Keratinocyte (primary cell): ENCODE results near the gene SBK2. TPM values are rescaled to one million over a fixed set of nuclear protein-coding genes. Genes with fewer than 3 reads are reported as not detected.

Source experiments
- DNase-seq: peaks from one replicate; pipeline ENCODE4 v3.0.0-alpha.2; 2011; ENCODE audit warnings: low read depth, missing footprints, low spot score
- FAIRE-seq: peaks from 2 replicates; lab custom pipeline; 2011; peaks lifted over from hg19 to GRCh38; lab: Jason Lieb, UNC
- H2AFZ ChIP-seq: 2 replicates; pipeline ENCODE4 v1.6.0; 2012; ENCODE audit warnings: low read length, control low read depth, inconsistent platforms; ENCODE audit not compliant: control insufficient read depth
- H3K27ac ChIP-seq: 2 replicates; pipeline ENCODE4 v1.5.1; 2011; ENCODE audit warnings: low read length; ENCODE audit not compliant: control insufficient read depth, insufficient read depth
- H3K27me3 ChIP-seq: 3 replicates; pipeline ENCODE4 v1.6.0; 2011; ENCODE audit warnings: low read length; ENCODE audit not compliant: control insufficient read depth, insufficient read depth; ENCODE audit errors: extremely low read depth
- H3K36me3 ChIP-seq, 2 experiments: 2 replicates in 1 of 2; 3 replicates in 1 of 2; pipeline ENCODE4 v1.5.1; 2011; ENCODE audit warnings: low read length in 2 of 2, mild to moderate bottlenecking in 1 of 2; ENCODE audit not compliant: control insufficient read depth in 2 of 2, insufficient read depth in 2 of 2; ENCODE audit errors: extremely low read depth in 1 of 2
- H3K4me1 ChIP-seq: 3 replicates; pipeline ENCODE4 v1.5.1; 2011; ENCODE audit warnings: low read length; ENCODE audit not compliant: control insufficient read depth, insufficient read depth; ENCODE audit errors: extremely low read depth
- H3K4me2 ChIP-seq: 3 replicates; pipeline ENCODE4 v1.6.0; 2011; ENCODE audit warnings: low read depth, low read length; ENCODE audit not compliant: control insufficient read depth, insufficient read depth; ENCODE audit errors: extremely low read depth
- H3K4me3 ChIP-seq, 3 experiments: fragments of 200-600 bp in 1 of 3; sonication (generic) in 1 of 3; 2 replicates in 2 of 3; 3 replicates in 1 of 3; pipeline ENCODE4 v1.5.1; 2011 to 2016; ENCODE audit warnings: low read length in 3 of 3, mild to moderate bottlenecking in 3 of 3, control low read depth in 2 of 3, inconsistent platforms in 1 of 3, low read depth in 1 of 3, mixed read lengths in 1 of 3, mixed run types in 1 of 3, moderate library complexity in 1 of 3; ENCODE audit not compliant: control insufficient read depth in 2 of 3, insufficient read depth in 2 of 3; ENCODE audit errors: extremely low read depth in 1 of 3
- H3K79me2 ChIP-seq: 2 replicates; pipeline ENCODE4 v1.6.0; 2012; ENCODE audit warnings: low read length; ENCODE audit not compliant: control insufficient read depth, insufficient read depth
- H3K9ac ChIP-seq: 3 replicates; pipeline ENCODE4 v1.6.0; 2011; ENCODE audit warnings: low read length; ENCODE audit not compliant: control insufficient read depth, insufficient read depth; ENCODE audit errors: extremely low read depth
- H3K9me1 ChIP-seq: 3 replicates; pipeline ENCODE4 v1.6.0; 2011; ENCODE audit warnings: low read length; ENCODE audit not compliant: control insufficient read depth, insufficient read depth; ENCODE audit errors: extremely low read depth
- H3K9me3 ChIP-seq: 2 replicates; pipeline ENCODE4 v1.5.1; 2012; ENCODE audit warnings: low read depth, low read length; ENCODE audit not compliant: control insufficient read depth
- H4K20me1 ChIP-seq: 3 replicates; pipeline ENCODE4 v1.6.0; 2011; ENCODE audit warnings: low read length; ENCODE audit not compliant: control insufficient read depth, insufficient read depth; ENCODE audit errors: extremely low read depth
- CTCF ChIP-seq, 3 experiments: IDR thresholded peaks in 1 of 3; conservative IDR thresholded peaks in 1 of 3; optimal IDR thresholded peaks in 1 of 3; 2 replicates in 2 of 3; 3 replicates in 1 of 3; pipeline versions ENCODE3 to v1.5.1; 2011; ENCODE audit warnings: low read length in 3 of 3, mild to moderate bottlenecking in 3 of 3, moderate library complexity in 2 of 3, control low read depth in 1 of 3, inconsistent platforms in 1 of 3; ENCODE audit not compliant: insufficient read depth in 2 of 3; ENCODE audit errors: extremely low read depth in 1 of 3
- EZH2 ChIP-seq: IDR thresholded peaks from one replicate; pipeline ENCODE4 v1.6.1; 2012; ENCODE audit warnings: inconsistent platforms, mild to moderate bottlenecking, low read length, moderate library complexity
- dilution Hi-C: fragments of 300-500 bp; cut with MboI; formaldehyde crosslinking; loops from one replicate; pipeline ENCODE4 v1.7.0; 2020; ENCODE audit warnings: low sequenced_read_pairs; ENCODE audit not compliant: extremely low pct_ligation_motif_present
- polyA plus RNA-seq, 5 experiments: library from polyadenylated mRNA; depleted of rRNA in 3 of 5; stranded (reverse) in 3 of 5; stranded (forward) in 1 of 5; unstranded in 1 of 5; fragments of >200 nt; gene quantifications; 1 replicate in 1 of 5; 2 replicates in 3 of 5; 3 replicates in 1 of 5; pipeline versions ENCODE4 v1.2.1 to v1.2.3, GENCODE V29; 2011 to 2012; ENCODE audit warnings: missing spikeins in 2 of 5, low read depth in 1 of 5, low replicate concordance in 1 of 5

The SBK2 gene
- polyA plus RNA-seq, 1 donor (not counting 4 experiments of a cell fraction or from before 2014, with no cell fraction given) = not detected

- peaks cover 6% of the 10 kb centered on the region for H3K9me3 ChIP-seq
- no peak overlapping the region for H3K4me3 ChIP-seq
- TF ChIP-seq CTCF (optimal IDR thresholded peaks at IDR 0.05 in 1 of 3, IDR thresholded peaks at IDR 0.05 in 1 of 3, conservative IDR thresholded peaks at IDR 0.05 in 1 of 3; ENCODE audit: extremely low read depth in 1 of 3, insufficient read depth in 2 of 3, low read length in 3 of 3) (no peak), EZH2 (no peak)
- no peak for DNase-seq
- no peaks in the 10 kb centered on the region for H3K27me3 ChIP-seq
- no peak overlapping the region for H2AFZ ChIP-seq
- H3K4me2 ChIP-seq = no peak overlapping the region
- H3K36me3 ChIP-seq = no peaks in the 10 kb centered on the region
- H3K9me1 ChIP-seq = no peaks in the 10 kb centered on the region
- no peaks in the 10 kb centered on the region for H3K4me1 ChIP-seq
- no peaks in the 10 kb centered on the region for H4K20me1 ChIP-seq
- H3K79me2 ChIP-seq = no peaks in the 10 kb centered on the region
- no peak for FAIRE-seq
- dilution Hi-C loops = no loop called here
- no peak overlapping the region for H3K27ac ChIP-seq
- H3K9ac ChIP-seq = no peak overlapping the region
Observed at GRCh38 chr19:55530996-55531395, 5.9 kb downstream of the SBK2 start.

- Histone ChIP-seq H3K79me2 (no peaks in the 10 kb centered on the region), H3K36me3 (no peaks in the 10 kb centered on the region), H3K27me3 (no peaks in the 10 kb centered on the region), H3K27ac (no peak overlapping the region), H3K4me2 (no peak overlapping the region), H3K9ac (no peak overlapping the region), H3K4me1 (no peaks in the 10 kb centered on the region), H3K9me3 (peaks cover 6% of the 10 kb centered on the region), H4K20me1 (no peaks in the 10 kb centered on the region), H3K4me3 (no peak overlapping the region), H2AFZ (no peak overlapping the region), H3K9me1 (no peaks in the 10 kb centered on the region)
- dilution Hi-C loops = no loop called here
- TF ChIP-seq EZH2 (no peak), CTCF (optimal IDR thresholded peaks at IDR 0.05 in 1 of 3, IDR thresholded peaks at IDR 0.05 in 1 of 3, conservative IDR thresholded peaks at IDR 0.05 in 1 of 3; ENCODE audit: extremely low read depth in 1 of 3, insufficient read depth in 2 of 3, low read length in 3 of 3) (no peak)
- FAIRE-seq (no peak), DNase-seq (no peak)
Observed at GRCh38 chr19:55529636-55530234, 7.2 kb downstream of the SBK2 start.
